ENCODE results near the gene FZR1.
"Not testable (repeated sequence)": the region's sequence is repeated elsewhere in the genome, so short reads cannot be mapped to it uniquely, and the experiment has no call there.

FZR1 gene

DNA sequence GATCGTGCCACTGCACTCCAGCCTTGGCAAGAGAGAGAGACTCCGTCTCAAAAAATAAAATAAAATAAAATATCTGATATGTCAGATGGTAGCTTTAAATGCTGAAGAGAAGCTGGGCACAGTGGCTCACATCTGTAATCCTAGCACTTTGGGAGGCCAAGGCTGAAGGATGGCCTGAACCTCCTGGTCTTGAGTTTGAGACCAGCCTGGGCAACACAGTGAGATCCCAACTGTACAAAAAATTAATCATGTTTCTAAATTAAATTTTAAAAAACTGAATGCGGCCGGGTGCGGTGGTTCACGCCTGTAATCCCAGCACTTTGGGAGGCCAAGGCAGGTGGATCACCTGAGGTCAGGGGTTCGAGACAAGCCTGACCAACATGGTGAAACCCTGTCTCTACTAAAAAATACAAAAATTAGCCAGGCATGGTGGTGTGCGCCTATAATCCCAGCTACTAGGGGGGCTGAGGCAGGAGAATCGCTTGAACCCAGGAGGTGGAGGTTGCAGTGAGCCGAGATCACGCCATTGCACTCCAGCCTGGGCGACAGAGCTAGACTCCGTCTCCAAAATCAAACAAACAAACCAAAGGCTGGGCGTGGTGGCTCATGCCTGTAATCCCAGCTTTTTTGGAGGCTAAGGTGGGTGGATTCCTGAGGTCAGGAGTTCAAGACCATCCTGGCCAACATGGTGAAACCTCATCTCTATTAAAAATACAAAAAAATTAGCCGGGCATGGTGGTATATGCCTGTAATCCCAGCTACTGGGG lies 78.1 kb downstream of the FZR1 start:
- not testable (repeated sequence) for H3K4me3 ChIP-seq (ENCODE audit: low read depth in 1 of 2, low read length in 2 of 2); H3K27ac ChIP-seq (ENCODE audit: low read depth, low read length); H3K27me3 ChIP-seq (ENCODE audit: control insufficient read depth in 1 of 2, insufficient read depth in 2 of 2, low read length in 2 of 2); H3K9ac ChIP-seq (ENCODE audit: low read depth in 1 of 2, low read length in 2 of 2); H3K9me3 ChIP-seq (ENCODE audit: control insufficient read depth in 1 of 2, low read length in 2 of 2); H3K4me1 ChIP-seq (ENCODE audit: control insufficient read depth in 1 of 2, insufficient read depth in 2 of 2, low read length in 2 of 2); H3K36me3 ChIP-seq (ENCODE audit: control insufficient read depth in 1 of 2, insufficient read depth in 2 of 2, low read length in 2 of 2)

DNA sequence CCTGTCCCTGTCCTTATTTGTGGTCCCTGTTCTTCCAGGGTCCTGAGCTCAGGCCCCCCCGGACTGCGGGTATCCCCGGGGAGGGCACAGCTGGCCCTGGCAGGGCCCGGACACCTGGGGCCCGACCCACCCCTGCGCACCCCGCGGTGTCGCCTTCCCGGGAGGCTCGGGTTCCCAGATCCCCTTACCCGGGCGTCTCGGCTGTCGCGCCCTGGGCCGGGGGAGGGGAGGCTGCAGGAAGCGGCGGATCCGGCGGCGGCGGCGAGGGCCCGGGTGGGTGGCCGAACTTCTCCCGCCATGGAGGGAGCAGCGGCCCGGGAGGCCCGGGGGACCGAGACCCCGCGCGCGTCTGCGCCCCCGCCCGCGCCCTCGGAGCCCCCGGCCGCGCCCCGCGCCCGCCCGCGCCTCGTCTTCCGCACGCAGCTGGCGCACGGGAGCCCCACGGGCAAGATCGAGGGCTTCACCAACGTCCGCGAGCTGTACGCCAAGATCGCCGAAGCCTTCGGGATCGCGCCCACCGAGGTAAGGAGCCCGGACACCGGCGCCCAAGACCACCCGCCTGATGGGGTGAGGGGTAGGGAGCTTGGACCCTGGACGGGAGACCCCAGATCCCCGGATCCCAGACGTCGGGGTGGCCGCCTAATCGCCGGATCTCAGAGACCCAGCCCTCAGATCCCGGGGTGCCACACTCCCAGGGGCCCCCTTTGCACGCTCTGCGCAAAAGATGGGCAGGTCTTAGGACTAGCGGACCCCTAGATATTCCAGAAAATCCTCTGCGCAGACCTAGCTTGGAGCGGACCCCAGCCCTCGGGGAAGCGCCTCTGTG lies 79.4 kb downstream of the FZR1 start, which contains the start of gene GIPC3:
Gene GIPC3 (plus strand): TSS at position 178 of the 826 bp plus-strand sequence. CDS start 120 bp downstream, at position 298.
- H3K27me3 ChIP-seq (ENCODE audit: control insufficient read depth in 1 of 2, insufficient read depth in 2 of 2, low read length in 2 of 2) = peaks cover 4 to 5% of the 10 kb centered on the region in 2 donors
- H3K9ac ChIP-seq (ENCODE audit: low read depth in 1 of 2, low read length in 2 of 2) = no peak within 1 kb of the TSS
- no peaks in the 10 kb centered on the region for H3K4me1 ChIP-seq (ENCODE audit: control insufficient read depth in 1 of 2, insufficient read depth in 2 of 2, low read length in 2 of 2)
- no peaks in the 10 kb centered on the region for H3K36me3 ChIP-seq (ENCODE audit: control insufficient read depth in 1 of 2, insufficient read depth in 2 of 2, low read length in 2 of 2)
- H3K9me3 ChIP-seq (ENCODE audit: control insufficient read depth in 1 of 2, low read length in 2 of 2) = no peaks in the 10 kb centered on the region
- no peak within 1 kb of the TSS for H3K27ac ChIP-seq (ENCODE audit: low read depth, low read length)
- peak within 1 kb of the TSS; percentile 13 to 15 for H3K4me3 ChIP-seq (ENCODE audit: low read depth in 1 of 2, low read length in 2 of 2)

DNA sequence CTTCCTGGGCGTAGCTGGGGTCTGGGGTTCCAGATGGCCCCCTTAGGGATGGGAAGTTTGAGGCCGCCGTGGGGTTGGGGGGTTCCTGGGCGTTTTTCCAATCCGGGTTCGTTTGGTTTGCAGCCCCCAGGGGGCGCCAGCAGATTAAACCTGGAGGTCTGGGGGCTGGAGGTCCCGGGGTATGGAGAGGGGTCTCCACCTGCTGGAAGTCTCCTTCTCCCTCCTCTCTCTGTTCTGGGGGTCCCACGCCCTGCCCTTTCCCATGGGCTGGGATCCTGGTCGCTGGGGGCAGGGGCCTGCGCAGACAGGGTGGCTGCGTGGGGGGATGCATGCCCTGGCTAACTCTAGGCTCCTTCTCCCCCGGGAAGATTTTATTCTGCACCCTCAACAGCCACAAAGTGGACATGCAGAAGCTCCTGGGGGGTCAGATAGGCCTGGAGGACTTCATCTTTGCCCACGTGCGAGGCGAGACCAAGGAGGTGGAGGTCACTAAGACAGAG lies 80.1 kb downstream of the FZR1 start:
- Histone ChIP-seq H3K27me3 (ENCODE audit: control insufficient read depth in 1 of 2, insufficient read depth in 2 of 2, low read length in 2 of 2) (peaks cover 4 to 5% of the 10 kb centered on the region in 2 donors), H3K9ac (ENCODE audit: low read depth in 1 of 2, low read length in 2 of 2) (no peak overlapping the region), H3K4me1 (ENCODE audit: control insufficient read depth in 1 of 2, insufficient read depth in 2 of 2, low read length in 2 of 2) (no peaks in the 10 kb centered on the region), H3K27ac (ENCODE audit: low read depth, low read length) (no peak overlapping the region), H3K9me3 (ENCODE audit: control insufficient read depth in 1 of 2, low read length in 2 of 2) (no peaks in the 10 kb centered on the region), H3K36me3 (ENCODE audit: control insufficient read depth in 1 of 2, insufficient read depth in 2 of 2, low read length in 2 of 2) (no peaks in the 10 kb centered on the region), H3K4me3 (ENCODE audit: low read depth in 1 of 2, low read length in 2 of 2) (peak overlapping the region; percentile 13 to 15)

DNA sequence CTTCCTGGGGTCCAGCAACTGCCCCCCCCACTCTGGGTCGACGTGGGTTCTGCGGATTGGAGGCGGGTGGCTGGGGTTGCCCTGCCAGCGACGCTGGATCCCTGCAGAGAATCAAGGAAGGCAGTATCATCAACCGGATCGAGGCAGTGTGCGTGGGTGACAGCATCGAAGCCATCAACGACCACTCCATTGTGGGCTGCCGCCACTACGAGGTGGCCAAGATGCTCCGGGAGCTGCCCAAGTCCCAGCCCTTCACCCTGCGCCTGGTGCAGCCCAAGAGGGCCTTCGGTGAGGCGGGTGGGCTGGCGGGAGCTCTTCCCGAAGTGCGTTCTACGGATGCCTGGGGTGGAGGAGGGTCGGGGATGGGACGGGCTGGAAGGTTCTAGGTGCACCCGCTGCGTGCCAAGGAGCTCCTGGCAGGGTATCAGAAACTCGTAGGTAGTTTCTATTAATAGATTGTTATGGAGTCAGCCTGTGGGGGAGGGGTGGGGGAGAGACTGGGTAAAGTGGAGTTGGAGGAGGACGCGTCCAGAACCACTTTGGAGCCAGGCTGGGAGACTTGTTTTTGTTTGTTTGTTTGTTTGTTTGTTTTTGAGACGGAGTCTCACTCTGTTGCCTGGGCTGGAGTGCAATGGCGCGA lies 80.7 kb downstream of the FZR1 start:
- Histone ChIP-seq H3K27me3 (ENCODE audit: control insufficient read depth in 1 of 2, insufficient read depth in 2 of 2, low read length in 2 of 2) (peaks cover 4 to 5% of the 10 kb centered on the region in 2 donors), H3K4me3 (ENCODE audit: low read depth in 1 of 2, low read length in 2 of 2) (no peak overlapping the region), H3K36me3 (ENCODE audit: control insufficient read depth in 1 of 2, insufficient read depth in 2 of 2, low read length in 2 of 2) (no peaks in the 10 kb centered on the region), H3K9me3 (ENCODE audit: control insufficient read depth in 1 of 2, low read length in 2 of 2) (no peaks in the 10 kb centered on the region), H3K4me1 (ENCODE audit: control insufficient read depth in 1 of 2, insufficient read depth in 2 of 2, low read length in 2 of 2) (no peaks in the 10 kb centered on the region), H3K27ac (ENCODE audit: low read depth, low read length) (no peak overlapping the region), H3K9ac (ENCODE audit: low read depth in 1 of 2, low read length in 2 of 2) (no peak overlapping the region)
